Epithelial cell of prostate (primary cell): Measurements from ENCODE around the gene BANF1.
A peak's percentile ranks its signal among the peaks of the same experiment; 100 is the strongest.

Source experiments
- DNase-seq: peaks from one replicate; pipeline ENCODE4 v3.0.0-alpha.2; 2011; ENCODE audit warnings: low read depth, low spot score
- H3K27ac ChIP-seq: fragments of 450-650 bp; 2 replicates; pipeline ENCODE4 v1.5.1; 2017; ENCODE audit warnings: mild to moderate bottlenecking

Gene BANF1, protein sequence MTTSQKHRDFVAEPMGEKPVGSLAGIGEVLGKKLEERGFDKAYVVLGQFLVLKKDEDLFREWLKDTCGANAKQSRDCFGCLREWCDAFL

DNA sequence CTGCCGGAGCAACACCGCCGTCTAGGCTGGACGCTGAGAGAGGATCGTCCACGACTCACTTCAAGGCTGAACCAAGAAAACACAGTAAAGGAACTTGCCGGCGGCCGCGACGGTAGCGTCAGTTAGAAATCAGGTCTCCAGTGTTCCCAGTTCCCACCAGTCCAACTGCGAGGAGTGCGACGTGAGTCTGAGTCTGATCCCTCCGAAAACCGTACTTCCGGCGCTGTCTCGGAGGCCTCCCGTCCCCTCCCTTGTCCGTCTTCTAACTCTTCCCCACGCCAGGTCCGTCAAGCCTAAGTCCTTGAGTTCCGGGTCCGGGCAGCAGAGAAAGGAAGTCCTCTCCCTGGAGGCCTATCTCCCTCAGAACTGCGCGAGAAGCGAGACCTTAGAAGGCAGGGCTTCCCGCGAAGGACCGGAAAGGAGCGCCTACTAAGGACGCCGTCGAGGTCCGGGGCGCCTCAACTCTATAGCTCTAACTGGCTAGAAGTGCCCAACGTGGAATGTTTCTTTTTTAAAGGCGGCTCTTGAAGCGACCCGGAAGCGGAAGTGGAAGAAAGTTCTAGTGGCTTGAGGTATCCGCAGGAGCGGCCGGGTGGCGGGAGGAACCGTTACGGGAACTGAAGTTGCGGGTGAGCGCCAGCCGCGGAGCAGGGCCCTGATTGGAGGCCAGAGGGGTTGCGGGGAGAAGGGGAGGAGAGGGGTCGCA is at the start of gene BANF1, which contains the start of gene EIF1AD:
Gene BANF1 (plus strand): TSS at position 562 of the 706 bp plus-strand sequence. CDS start 748 bp downstream, outside the sequence.
Gene EIF1AD (minus strand): TSS at position 216 of the 706 bp plus-strand sequence. CDS start 1,768 bp downstream, outside the sequence.
- H3K27ac ChIP-seq = peak within 1 kb of the TSS; percentile 96
- peak; percentile 84 for DNase-seq

DNA sequence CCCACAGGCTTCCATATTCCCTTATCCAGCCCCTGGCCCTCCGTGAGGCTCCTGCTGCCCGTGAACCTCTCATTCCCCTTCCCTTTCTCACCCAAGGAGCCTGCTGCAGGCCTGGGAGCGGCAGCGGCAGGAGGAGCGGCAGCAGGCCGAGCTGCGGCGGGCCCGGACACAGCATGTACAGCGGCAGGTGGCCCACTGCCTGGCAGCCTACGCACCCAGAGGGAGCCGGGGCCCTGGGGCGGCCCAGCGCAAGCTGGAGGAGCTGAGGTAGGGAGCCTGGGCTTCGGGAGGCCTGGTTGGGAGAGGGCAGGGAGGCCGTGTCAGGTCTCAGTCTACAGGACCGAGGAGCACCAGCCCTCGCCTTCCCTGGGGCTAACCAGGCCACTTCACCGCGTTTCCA is 48.8 kb upstream of the BANF1 start:
- DNase-seq = no peak
- no peak overlapping the region for H3K27ac ChIP-seq

DNA sequence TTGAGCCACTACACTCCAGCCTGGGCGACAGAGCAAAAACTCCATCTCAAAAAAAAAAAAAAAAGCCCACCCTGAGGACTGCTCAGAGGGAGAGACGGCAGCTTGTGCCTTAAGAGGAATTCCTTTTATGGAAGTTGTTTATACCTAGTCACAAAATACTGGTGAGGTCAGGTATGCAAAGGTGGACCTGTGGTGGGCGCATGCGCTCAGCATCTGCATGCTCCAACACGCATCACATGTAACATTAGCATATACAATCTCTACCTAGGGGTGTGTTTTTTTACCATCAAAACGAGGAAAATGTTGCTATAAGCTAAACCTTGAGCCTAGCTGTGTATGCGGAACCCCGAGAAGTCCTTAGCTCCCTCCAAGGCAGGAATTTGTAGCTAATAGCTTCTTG is 47.5 kb upstream of the BANF1 start:
- no peak overlapping the region for H3K27ac ChIP-seq
- DNase-seq = no peak

DNA sequence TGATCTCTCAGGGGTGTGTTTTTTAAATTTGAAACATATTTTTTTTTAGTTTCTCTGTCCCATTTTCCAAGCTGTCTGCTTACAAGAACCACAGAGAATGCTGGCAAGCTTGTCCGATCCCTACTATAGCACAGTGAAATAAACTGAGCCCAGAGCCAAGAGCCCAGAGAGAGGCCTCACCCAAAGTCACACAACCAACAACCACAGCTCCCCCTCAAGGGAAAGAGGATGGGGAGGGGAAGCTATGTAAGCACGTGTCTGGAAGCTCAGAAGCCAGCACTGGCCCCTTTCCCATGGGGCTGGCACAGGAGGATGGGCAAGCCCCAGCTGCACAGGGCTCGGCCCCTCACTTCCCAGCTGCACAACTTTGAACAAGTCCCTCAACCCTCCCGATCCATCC is 44.0 kb upstream of the BANF1 start:
- H3K27ac ChIP-seq = no peak overlapping the region
- DNase-seq = no peak

DNA sequence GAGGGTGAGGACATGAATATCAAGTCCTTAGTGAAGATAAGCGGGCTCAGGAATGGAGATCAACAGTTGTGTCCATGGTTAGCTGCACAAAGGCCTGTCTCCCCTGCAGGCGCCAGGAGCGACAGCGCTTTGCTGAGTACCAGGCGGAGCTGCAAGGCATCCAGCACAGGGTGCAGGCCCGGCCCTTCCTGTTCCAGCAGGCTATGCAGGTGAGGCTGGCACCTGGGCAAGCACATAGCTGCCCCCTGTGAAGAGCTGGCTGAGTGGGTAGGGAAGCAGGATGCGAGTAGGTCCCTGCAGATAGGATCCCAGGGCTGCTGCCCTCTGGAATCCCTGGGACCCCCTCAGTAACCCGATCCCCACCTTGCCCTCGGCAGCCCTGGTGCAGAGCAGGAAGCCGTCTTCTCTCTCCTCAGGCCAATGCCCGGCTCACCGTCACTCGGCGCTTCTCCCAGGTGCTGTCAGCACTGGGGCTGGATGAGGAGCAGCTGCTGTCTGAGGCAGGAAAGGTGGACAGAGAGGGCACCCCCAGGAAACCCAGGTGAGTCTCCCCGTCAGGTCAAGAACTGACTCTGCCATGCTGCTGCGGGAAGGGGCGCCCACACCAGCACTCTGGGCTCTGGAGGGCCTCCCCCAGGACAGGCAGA is 43.4 kb upstream of the BANF1 start:
- H3K27ac ChIP-seq = no peak overlapping the region
- no peak for DNase-seq

DNA sequence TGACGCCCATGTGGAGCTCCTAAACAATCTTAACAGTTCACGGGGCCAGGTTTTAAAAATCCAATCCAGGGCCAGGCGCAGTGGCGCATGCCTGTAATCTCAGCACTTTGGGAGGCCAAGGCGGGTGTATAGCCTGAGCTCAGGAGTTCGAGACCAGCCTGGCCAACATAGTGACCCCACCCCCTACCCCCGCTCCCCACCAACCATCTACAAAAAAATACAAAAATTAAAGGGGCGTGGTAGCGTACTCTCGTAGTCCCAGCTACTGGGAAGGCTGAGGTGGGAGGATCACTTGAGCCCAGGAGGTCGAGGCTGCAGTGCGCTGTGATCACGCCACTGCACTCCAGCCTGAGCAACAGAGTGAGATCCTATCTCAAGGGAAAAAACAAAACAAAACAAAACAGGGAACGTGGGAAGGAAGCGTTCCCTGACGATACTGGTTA is 41.5 kb upstream of the BANF1 start:
- DNase-seq = no peak
- H3K27ac ChIP-seq = peak overlapping the region; percentile 66

DNA sequence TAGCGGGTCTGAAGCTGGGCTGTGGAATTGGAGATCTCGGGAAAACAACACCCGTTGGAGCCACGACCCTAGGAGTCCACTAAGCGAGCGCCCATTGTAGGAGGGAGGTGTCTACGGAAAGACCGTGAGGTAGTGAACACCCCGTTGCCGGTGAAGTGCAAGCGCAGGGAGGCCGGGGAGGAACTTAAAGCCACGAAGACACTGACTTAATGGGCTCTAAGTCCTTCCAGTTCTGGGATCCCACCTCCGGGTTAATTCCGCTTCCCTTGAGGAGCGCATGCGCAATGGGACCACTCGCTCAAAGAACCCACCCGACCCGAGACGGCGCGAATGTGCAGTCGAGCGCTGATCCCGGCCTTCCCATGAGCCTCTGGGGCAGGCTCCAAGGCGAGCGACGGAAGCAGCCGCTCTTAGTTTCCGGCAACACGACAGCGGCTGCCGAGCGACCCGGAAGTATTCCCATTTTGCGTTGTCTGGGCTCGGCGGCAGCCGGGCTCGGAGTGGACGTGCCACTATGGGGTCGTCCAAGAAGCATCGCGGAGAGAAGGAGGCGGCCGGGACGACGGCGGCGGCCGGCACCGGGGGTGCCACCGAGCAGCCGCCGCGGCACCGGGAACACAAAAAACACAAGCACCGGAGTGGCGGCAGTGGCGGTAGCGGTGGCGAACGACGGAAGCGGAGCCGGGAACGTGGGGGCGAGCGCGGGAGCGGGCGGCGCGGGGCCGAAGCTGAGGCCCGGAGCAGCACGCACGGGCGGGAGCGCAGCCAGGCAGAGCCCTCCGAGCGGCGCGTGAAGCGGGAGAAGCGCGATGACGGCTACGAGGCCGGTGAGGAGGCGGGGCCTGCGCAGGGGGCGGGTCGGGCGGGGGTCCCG is 40.8 kb upstream of the BANF1 start, which contains the start of gene SART1:
Gene SART1 (plus strand): TSS at position 468 of the 874 bp plus-strand sequence. CDS start 47 bp downstream, at position 515.
- DNase-seq = peak; percentile 59
- H3K27ac ChIP-seq = peak within 1 kb of the TSS; percentile 66

DNA sequence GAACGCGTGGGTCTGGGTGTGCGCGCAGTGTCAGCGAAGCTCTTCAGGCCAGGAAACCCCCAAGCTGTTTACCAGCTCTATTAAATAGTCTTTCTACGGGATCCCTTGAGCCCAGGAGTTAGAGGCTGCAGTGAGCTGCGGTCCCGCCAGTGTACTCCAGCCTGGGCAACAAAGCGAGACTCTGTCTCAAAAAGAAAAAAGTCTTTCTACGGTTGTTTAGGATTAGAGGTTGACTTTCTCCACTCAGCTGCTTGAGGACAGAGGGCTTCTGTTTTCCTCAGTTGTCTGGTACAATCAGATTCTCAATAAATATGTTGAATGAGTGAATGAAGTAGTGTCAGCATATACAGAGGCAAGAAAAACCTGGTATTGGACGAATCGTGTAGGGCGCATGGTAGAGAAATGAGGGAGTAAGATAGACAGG is 40.1 kb upstream of the BANF1 start:
- no peak for DNase-seq
- peak overlapping the region; percentile 66 for H3K27ac ChIP-seq

DNA sequence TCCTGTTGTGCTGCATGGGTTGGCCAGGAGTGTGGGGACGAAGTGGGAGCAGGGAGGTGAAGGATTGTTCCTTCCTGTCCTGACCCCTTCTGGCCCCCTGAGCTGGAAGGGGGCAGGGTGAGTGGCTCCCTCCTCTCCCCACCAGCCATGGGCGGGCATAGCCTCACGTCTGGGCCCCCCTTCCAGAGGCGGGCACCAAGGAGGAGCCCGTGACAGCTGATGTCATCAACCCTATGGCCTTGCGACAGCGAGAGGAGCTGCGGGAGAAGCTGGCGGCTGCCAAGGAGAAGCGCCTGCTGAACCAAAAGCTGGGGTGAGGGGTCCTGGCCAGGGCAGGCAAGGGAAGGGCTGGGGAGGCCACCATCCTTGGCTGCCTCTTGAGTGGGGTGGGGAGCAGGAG is 37.4 kb upstream of the BANF1 start:
- no peak for DNase-seq
- no peak overlapping the region for H3K27ac ChIP-seq

DNA sequence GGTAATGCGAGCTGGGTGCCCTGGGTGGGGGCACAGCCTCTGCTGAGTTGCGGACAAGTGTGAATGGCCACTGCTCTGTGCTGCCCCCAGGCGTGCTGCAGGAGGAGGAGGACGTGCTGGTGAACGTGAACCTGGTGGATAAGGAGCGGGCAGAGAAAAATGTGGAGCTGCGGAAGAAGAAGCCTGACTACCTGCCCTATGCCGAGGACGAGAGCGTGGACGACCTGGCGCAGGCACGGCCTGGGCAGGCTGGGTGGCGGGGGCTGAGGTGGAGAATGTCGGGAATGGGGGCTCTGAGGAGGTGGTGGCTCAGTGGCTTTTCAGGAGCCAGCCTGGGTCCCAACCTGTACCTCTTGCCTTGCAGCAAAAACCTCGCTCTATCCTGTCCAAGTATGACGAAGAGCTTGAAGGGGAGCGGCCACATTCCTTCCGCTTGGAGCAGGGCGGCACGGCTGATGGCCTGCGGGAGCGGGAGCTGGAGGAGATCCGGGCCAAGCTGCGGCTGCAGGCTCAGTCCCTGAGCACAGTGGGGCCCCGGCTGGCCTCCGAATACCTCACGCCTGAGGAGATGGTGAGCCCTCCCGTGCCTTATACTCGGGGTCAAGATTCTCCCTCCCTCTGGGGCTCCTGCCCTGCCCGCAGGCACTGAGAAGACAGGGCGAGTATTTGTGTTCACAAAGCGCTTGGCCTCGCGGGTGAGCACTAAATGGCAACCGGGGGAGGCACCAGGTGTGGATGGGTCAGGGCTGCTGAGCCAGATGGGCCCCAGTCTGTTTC is 36.1 kb upstream of the BANF1 start:
- no peak for DNase-seq
- no peak overlapping the region for H3K27ac ChIP-seq

DNA sequence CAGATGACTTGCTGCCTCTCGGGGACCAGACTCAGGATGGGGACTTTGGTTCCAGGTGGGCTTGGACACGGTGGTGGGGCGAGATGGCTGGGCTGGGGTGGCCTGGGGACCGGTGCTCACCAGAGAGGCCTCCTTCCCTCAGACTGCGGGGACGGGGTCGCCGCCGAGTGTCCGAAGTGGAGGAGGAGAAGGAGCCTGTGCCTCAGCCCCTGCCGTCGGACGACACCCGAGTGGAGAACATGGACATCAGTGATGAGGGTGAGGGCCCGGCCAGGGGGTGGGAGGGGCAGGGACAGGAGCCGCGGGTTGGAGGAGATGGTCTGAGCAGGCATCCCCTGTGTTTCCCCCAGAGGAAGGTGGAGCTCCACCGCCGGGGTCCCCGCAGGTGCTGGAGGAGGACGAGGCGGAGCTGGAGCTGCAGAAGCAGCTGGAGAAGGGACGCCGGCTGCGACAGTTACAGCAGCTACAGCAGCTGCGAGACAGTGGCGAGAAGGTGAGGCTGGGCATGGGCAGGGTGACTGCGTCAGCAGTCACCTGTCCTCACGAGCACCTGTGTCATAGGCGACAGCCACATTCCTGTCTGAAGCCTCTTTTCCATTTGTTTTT is 34.9 kb upstream of the BANF1 start:
- no peak overlapping the region for H3K27ac ChIP-seq
- no peak for DNase-seq

DNA sequence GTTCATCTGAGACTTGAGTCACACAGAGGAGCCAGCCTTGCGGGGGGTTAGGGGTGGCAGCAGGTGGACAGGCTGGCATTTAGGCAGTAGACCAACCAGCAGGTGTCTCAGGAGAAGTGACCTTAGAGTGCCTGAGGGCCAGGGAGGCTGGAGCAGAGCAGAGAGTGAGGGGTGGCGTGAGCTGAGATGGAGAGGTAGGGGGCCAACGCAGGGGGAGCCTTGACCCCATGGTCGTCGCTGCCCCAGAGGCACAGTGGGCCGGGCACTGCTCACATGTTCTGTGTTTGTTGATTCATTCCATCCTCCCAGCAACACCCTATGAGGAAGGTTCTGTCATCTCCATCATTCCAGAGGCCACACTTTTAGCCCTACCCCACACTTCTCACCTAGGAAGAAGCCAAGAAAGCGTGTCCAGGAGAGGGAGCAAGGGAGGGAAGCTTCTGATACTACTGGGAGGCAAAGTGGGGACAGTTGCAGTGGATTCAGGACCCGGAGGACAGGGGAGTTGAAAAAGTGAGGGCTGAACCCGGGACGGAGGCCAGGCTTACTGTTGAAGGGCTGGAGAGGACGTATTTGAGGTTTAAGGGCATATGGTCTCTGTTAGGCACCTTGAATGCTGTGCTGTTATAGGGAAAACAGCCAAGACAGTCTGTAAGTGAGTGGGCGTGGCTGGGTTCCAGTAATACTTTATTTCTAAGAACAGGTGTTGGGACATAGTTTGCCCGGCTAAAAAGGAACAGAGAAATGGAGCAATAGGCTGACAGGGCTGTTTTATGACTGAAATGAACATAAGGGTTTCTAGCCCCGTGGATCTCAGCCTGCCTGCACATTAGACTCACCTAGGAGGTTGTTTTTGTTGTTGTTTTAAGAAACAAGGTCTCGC is 33.5 kb upstream of the BANF1 start:
- no peak for DNase-seq
- no peak overlapping the region for H3K27ac ChIP-seq

DNA sequence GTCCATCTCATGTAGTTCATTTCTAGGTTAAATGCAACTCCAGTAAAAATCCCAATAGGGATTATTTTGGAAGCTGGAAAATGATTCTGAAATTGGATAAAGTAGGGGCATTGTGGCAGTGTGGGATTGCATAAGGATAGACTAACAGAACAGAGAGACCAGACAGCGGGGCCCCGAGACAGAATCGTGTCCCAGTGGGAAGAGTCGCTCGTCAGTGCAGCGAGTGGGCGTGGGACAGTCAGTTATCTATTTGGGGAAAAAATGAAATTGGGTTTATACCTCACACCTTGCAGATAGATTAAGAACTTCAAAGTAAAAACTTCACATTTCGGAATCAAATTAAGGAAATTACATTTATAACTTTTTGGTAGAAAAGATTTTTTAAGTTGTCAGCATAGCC is 30.2 kb upstream of the BANF1 start:
- DNase-seq = no peak
- no peak overlapping the region for H3K27ac ChIP-seq

DNA sequence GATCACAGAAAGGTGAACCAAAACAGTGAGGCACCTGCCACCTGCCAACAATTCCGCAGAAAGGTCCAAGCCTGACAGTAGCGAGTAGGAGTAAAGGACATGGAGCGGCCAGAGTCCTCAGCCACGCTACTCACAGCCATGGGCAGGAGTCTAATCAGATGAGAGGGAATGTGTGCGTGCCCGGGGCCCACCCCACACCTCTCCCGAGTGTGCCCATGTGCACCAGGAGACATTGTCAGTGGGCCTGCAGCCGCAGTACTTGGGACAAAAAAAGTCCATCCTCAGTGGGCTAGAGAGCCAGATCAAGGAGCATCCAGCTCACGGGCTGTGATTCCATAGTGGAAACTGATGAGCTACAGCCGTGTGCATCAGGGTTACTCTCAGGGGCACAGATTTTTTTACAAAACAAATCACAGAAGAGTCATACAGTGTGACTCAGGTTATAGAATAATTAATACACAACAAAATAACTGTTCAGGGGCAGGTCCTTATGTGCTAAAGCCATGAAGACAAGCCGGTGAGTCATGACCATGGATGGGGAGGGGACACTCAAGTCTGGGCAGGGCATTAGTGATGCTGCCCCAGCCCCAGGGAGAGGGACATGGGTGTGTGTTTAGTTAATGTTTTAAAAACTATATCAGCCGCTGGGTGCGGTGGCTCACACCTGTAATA is 28.7 kb upstream of the BANF1 start:
- H3K27ac ChIP-seq = peak overlapping the region; percentile 19
- DNase-seq = peak; percentile 85

DNA sequence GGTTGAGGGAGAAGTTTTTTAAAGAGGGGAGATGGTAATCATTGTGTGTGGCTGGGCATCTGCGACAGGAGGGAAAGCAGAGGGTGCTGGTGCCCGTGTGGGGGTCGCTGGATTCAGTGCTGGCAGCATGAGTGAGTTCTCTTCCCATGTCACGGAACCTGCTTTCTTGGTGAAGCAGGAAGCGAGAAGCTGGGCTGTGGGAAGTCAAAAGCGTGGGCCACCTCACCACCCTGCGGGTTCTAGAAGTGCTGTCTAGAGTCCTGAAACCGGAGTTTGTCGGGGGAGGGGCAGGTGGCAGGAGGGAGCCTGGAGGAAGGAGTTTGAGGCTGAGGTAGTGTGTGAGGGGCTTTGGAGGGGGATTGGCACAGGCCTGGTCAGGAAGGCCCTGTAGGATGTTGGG is 26.5 kb upstream of the BANF1 start:
- no peak for DNase-seq
- no peak overlapping the region for H3K27ac ChIP-seq

DNA sequence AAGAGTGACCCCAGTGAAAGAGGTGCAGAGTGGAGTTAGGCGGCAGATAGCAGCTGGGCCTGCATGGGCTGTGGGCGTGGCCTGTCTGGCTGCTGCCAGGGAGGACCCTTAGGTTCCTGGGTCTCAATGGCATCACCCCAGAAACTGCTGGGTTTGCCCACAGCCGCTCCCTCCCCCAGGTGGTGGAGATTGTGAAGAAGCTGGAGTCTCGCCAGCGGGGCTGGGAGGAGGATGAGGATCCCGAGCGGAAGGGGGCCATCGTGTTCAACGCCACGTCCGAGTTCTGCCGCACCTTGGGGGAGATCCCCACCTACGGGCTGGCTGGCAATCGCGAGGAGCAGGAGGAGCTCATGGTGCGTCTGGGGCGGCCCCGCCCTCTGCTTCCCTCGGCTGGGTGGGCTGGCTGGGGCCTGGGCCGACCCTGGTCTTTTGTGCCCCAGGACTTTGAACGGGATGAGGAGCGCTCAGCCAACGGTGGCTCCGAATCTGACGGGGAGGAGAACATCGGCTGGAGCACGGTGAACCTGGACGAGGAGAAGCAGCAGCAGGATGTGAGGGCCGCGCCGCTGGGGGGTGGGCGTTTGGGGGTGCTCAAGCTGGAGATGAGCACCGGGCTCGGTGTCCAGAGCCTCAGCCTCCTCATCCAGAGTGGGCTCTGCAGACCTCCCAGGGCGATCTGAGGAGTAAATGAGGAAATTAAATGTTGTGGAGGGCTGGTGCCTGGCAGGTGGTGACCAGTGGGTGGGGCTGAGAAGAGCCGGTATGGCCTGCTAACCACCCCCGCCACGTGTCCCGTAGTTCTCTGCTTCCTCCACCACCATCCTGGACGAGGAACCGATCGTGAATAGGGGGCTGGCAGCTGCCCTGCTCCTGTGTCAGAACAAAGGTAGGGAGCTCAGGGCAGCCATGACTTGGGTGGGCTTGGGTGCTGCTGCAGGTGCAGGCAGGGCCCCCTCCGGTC is 25.8 kb upstream of the BANF1 start:
- H3K27ac ChIP-seq = no peak overlapping the region
- DNase-seq = no peak
